Activated naive CD4-positive, alpha-beta T cell treated with anti-CD3 and anti-CD28 coated beads, Interleukin-2, amount 50 U/mL, for 24 hours (primary cell): Measurements from ENCODE around the gene FOXD4L6.
"Not testable (repeated sequence)": the region's sequence is repeated elsewhere in the genome, so short reads cannot be mapped to it uniquely, and the experiment has no call there.

Experiments
- H3K27ac Mint-ChIP-seq: one replicate; pipeline ENCODE4 v1.8.0; 2021; ENCODE audit warnings: mild to moderate bottlenecking, mixed read lengths
- H3K27me3 Mint-ChIP-seq: one replicate; pipeline ENCODE4 v1.8.0; 2021; ENCODE audit warnings: mixed read lengths
- H3K36me3 Mint-ChIP-seq: one replicate; pipeline ENCODE4 v1.8.0; 2021; ENCODE audit warnings: mixed read lengths
- H3K4me1 Mint-ChIP-seq: one replicate; pipeline ENCODE4 v1.8.0; 2021; ENCODE audit warnings: mixed read lengths
- H3K4me3 Mint-ChIP-seq: one replicate; pipeline ENCODE4 v1.8.0; 2021; ENCODE audit warnings: mild to moderate bottlenecking, mixed read lengths
- H3K9me3 Mint-ChIP-seq: one replicate; pipeline ENCODE4 v1.8.0; 2021; ENCODE audit warnings: mixed read lengths

FOXD4L6 gene

GRCh38 chr9:41108816-41109215, 19.7 kb downstream of the FOXD4L6 start:
- not testable (repeated sequence) for H3K27ac Mint-ChIP-seq, H3K4me3 Mint-ChIP-seq, H3K9me3 Mint-ChIP-seq, H3K4me1 Mint-ChIP-seq, H3K27me3 Mint-ChIP-seq, H3K36me3 Mint-ChIP-seq

DNA sequence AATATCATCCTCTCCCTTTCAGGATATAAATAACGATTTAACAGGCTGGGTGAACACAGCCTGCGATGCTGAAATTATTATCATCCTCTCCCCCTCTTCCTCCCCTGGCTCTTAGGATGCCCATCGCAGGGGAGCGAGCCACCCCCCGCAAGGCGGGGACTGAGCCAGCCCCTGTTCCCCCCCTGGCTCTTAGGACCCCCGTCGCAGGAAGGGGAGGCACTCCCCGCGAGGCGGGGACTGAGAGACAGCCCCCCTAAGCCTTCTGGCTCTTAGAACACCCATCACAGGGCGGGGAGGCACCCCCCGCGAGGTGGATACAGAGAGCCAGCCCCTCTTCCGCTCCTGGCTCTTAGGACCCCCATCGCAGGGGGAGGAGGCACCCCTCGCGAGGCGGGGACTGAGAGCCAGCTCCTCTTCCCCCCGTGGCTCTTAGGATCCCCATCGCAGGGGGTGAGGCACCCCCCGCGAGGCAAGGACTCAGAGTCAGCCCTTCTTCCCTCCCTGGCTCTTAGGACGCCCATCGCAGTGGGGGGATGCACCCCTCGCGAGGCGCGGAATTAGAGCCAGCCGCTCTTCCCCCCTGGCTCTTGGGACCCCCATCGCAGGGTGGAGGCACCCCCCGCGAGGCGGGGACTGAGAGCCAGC, 21.9 kb downstream of the FOXD4L6 start:
- H3K4me3 Mint-ChIP-seq, H3K36me3 Mint-ChIP-seq, H3K9me3 Mint-ChIP-seq, H3K4me1 Mint-ChIP-seq, H3K27me3 Mint-ChIP-seq, H3K27ac Mint-ChIP-seq: not testable (repeated sequence)

GRCh38 chr9:41105557-41106253, 22.8 kb downstream of the FOXD4L6 start:
- H3K27me3 Mint-ChIP-seq, H3K9me3 Mint-ChIP-seq, H3K4me3 Mint-ChIP-seq, H3K4me1 Mint-ChIP-seq, H3K27ac Mint-ChIP-seq, H3K36me3 Mint-ChIP-seq: not testable (repeated sequence)

- not testable (repeated sequence) for H3K9me3 Mint-ChIP-seq, H3K36me3 Mint-ChIP-seq, H3K4me1 Mint-ChIP-seq, H3K27ac Mint-ChIP-seq, H3K4me3 Mint-ChIP-seq, H3K27me3 Mint-ChIP-seq
Measured at GRCh38 chr9:41104542-41104941, 23.9 kb downstream of the FOXD4L6 start.

- H3K9me3 Mint-ChIP-seq, H3K4me1 Mint-ChIP-seq, H3K36me3 Mint-ChIP-seq, H3K27me3 Mint-ChIP-seq, H3K4me3 Mint-ChIP-seq, H3K27ac Mint-ChIP-seq: not testable (repeated sequence)
Measured at GRCh38 chr9:41100508-41100907, 28.0 kb downstream of the FOXD4L6 start.

- H3K27me3 Mint-ChIP-seq, H3K4me3 Mint-ChIP-seq, H3K4me1 Mint-ChIP-seq, H3K27ac Mint-ChIP-seq, H3K9me3 Mint-ChIP-seq, H3K36me3 Mint-ChIP-seq: not testable (repeated sequence)
Measured at GRCh38 chr9:41098759-41099158, 29.7 kb downstream of the FOXD4L6 start.

- not testable (repeated sequence) for H3K9me3 Mint-ChIP-seq, H3K27ac Mint-ChIP-seq, H3K4me1 Mint-ChIP-seq, H3K36me3 Mint-ChIP-seq, H3K4me3 Mint-ChIP-seq, H3K27me3 Mint-ChIP-seq
Measured at GRCh38 chr9:41095060-41095459, 33.4 kb downstream of the FOXD4L6 start.

GRCh38 chr9:41094010-41094773, 34.3 kb downstream of the FOXD4L6 start:
- H3K4me3 Mint-ChIP-seq, H3K4me1 Mint-ChIP-seq, H3K9me3 Mint-ChIP-seq, H3K27ac Mint-ChIP-seq, H3K36me3 Mint-ChIP-seq, H3K27me3 Mint-ChIP-seq: not testable (repeated sequence)

- H3K9me3 Mint-ChIP-seq, H3K36me3 Mint-ChIP-seq, H3K4me3 Mint-ChIP-seq, H3K27me3 Mint-ChIP-seq, H3K4me1 Mint-ChIP-seq, H3K27ac Mint-ChIP-seq: not testable (repeated sequence)
Measured at GRCh38 chr9:41090922-41091321, 37.6 kb downstream of the FOXD4L6 start.

GRCh38 chr9:41090386-41090785, 38.1 kb downstream of the FOXD4L6 start:
- H3K4me3 Mint-ChIP-seq, H3K27me3 Mint-ChIP-seq, H3K36me3 Mint-ChIP-seq, H3K27ac Mint-ChIP-seq, H3K4me1 Mint-ChIP-seq, H3K9me3 Mint-ChIP-seq: not testable (repeated sequence)

GRCh38 chr9:41088450-41089059, 39.9 kb downstream of the FOXD4L6 start:
- H3K4me1 Mint-ChIP-seq, H3K27me3 Mint-ChIP-seq, H3K36me3 Mint-ChIP-seq, H3K9me3 Mint-ChIP-seq, H3K27ac Mint-ChIP-seq, H3K4me3 Mint-ChIP-seq: not testable (repeated sequence)

DNA sequence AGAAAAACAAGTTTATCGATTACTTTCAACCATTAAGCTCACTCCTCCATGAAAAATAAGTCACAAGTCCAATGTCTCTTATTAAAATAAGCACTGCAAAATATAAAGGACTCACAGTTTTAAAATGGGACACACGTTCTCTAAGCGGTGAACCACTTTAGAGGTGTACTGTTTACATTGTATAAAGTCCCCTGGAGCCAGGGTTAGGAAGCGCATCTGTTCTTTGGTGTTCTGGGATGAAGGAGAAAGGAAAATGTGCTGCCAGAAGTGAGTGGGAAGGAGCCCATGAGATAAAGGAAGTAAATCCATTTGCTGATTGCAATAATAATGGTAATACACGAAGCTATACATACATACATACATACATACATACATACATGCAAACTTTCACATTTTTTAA, 40.6 kb downstream of the FOXD4L6 start:
- not testable (repeated sequence) for H3K36me3 Mint-ChIP-seq, H3K4me3 Mint-ChIP-seq, H3K4me1 Mint-ChIP-seq, H3K27me3 Mint-ChIP-seq, H3K9me3 Mint-ChIP-seq, H3K27ac Mint-ChIP-seq

- H3K27me3 Mint-ChIP-seq, result peaks cover 12% of the 10 kb centered on the region
- H3K4me3 Mint-ChIP-seq, H3K27ac Mint-ChIP-seq, H3K36me3 Mint-ChIP-seq, H3K9me3 Mint-ChIP-seq, H3K4me1 Mint-ChIP-seq: not testable (repeated sequence)
Measured at GRCh38 chr9:41087157-41087780, 41.2 kb downstream of the FOXD4L6 start.

DNA sequence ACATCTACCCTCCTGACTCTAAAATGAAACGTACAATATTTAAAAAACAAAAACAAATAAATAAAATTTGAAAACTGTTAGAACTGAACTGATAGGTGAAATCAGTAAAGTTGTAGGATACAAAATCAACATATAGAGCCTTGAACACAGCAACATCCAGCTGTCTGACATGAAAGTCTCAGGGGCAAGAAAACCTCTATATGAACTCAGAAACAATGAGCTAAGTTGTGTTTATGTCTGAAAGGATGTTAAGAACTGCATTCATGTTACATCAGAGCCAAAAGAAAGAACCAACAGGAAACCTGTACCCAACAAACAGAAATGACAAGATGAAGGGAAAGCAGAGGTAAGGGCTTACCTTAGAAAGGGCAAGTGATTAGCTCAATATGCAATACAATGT, 41.8 kb downstream of the FOXD4L6 start:
- not testable (repeated sequence) for H3K27ac Mint-ChIP-seq, H3K36me3 Mint-ChIP-seq, H3K4me3 Mint-ChIP-seq, H3K9me3 Mint-ChIP-seq, H3K4me1 Mint-ChIP-seq
- H3K27me3 Mint-ChIP-seq, result peaks cover 13% of the 10 kb centered on the region

GRCh38 chr9:41086215-41086614, 42.3 kb downstream of the FOXD4L6 start:
- H3K4me3 Mint-ChIP-seq, H3K27ac Mint-ChIP-seq, H3K36me3 Mint-ChIP-seq, H3K9me3 Mint-ChIP-seq, H3K4me1 Mint-ChIP-seq: not testable (repeated sequence)
- peaks cover 13% of the 10 kb centered on the region for H3K27me3 Mint-ChIP-seq

DNA sequence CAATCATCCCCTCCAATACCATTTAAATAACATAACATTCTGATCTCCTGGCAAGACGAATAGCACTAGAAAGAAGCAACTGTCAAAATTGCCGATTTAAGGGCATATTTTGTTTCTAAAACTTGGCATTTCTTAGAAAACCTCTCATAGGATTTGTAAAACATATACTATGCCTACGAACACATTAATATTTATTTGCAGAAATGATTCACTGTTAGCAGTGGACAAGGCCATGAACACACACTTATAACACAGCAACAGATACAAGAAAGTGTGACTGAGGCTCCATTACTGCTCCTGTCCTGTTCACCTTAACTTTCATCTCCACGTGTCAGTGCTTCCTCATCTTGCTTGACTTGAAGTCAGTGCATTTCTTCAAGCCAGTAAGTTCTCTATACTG, 46.1 kb downstream of the FOXD4L6 start:
- not testable (repeated sequence) for H3K27me3 Mint-ChIP-seq, H3K36me3 Mint-ChIP-seq, H3K4me1 Mint-ChIP-seq, H3K4me3 Mint-ChIP-seq, H3K27ac Mint-ChIP-seq, H3K9me3 Mint-ChIP-seq
